ENCODE measurements around the gene CES5A.

Gene CES5A

DNA sequence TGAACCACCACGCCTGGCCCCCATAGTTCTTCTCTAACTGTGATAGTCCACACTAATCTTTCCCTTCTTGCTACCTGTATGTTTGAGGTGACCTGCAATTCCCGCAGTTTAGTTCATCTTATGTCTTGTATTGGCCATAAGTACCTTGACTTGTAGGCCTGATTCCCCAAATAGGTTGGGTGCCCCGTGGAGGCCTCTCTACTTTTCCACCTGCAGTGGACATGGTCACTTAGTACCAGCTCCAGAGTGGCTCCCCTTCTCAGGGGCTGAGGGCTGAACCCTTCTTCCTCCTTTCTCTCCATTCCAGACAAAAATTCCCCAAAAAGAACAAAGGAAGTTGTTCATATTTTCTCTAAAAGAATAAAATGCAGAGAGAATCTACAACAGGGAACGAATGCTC, 33.5 kb upstream of the CES5A start:
- Histone ChIP-seq H3K36me3 (ENCODE audit: control insufficient read depth, insufficient read depth, low read length) (no peaks in the 10 kb centered on the region), H3K27ac (ENCODE audit: low read depth, low read length) (no peak overlapping the region), H3K4me3 (ENCODE audit: low read depth, low read length) (no peak overlapping the region), H3K4me1 (ENCODE audit: control insufficient read depth, insufficient read depth, low read length) (no peaks in the 10 kb centered on the region), H3K9ac (ENCODE audit: low read length) (no peak overlapping the region), H3K27me3 (ENCODE audit: control insufficient read depth, insufficient read depth, low read length) (no peaks in the 10 kb centered on the region; the same call in 1 of the 2 replicates), H3K9me3 (ENCODE audit: control insufficient read depth, insufficient read depth, low read depth, low read length) (0 out of 2 replicates have a peak, but pooled peaks cover 5% of the 10 kb centered on the region)

DNA sequence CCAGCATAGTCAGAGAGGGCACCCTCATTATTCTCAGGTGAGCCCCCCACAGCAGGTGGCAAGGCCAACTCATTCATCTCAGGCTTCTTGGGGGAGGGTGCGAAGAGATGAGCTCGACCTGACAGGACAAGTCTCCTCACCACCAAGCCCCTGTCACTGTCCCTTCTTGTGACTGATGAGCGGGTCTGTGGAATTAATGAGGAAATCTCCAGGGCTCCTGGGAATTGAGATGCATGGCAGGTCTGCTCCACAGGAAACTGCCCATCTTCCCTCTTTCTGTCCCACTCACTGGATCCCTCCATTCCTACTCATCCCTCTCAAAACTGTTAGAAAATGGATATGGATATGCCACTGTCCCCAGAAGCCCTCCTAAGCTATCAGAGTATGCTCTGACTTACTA, 32.5 kb upstream of the CES5A start:
- Histone ChIP-seq H3K27ac (ENCODE audit: low read depth, low read length) (no peak overlapping the region), H3K9me3 (ENCODE audit: control insufficient read depth, insufficient read depth, low read depth, low read length) (0 out of 2 replicates have a peak, but pooled peaks cover 5% of the 10 kb centered on the region), H3K9ac (ENCODE audit: low read length) (no peak overlapping the region), H3K27me3 (ENCODE audit: control insufficient read depth, insufficient read depth, low read length) (no peaks in the 10 kb centered on the region; the same call in 1 of the 2 replicates), H3K4me1 (ENCODE audit: control insufficient read depth, insufficient read depth, low read length) (no peaks in the 10 kb centered on the region), H3K4me3 (ENCODE audit: low read depth, low read length) (no peak overlapping the region), H3K36me3 (ENCODE audit: control insufficient read depth, insufficient read depth, low read length) (no peaks in the 10 kb centered on the region)

DNA sequence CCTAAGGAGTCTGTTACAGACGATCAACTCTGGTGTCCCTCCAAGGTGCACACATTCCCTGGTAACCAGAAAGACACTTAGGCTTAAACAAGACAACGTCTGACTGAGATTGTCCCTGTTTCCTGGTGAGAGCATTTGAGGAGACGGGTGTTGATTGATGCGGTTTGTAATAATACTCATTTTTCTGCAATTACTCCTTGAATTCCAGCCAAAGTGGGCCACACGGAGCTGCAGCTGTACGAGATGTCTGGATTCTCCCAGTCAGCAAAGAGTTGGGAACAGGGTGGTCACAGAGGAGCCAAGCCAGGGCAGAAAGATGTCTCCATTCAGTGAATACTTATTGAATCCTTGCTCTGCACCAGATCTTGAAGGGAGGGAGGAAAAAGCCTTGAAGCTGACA, 30.9 kb upstream of the CES5A start:
- H3K4me1 ChIP-seq (ENCODE audit: control insufficient read depth, insufficient read depth, low read length) = no peaks in the 10 kb centered on the region
- H3K27me3 ChIP-seq (ENCODE audit: control insufficient read depth, insufficient read depth, low read length) = no peaks in the 10 kb centered on the region; the same call in 1 of the 2 replicates
- H3K4me3 ChIP-seq (ENCODE audit: low read depth, low read length) = no peak overlapping the region
- no peaks in the 10 kb centered on the region for H3K36me3 ChIP-seq (ENCODE audit: control insufficient read depth, insufficient read depth, low read length)
- no peak overlapping the region for H3K27ac ChIP-seq (ENCODE audit: low read depth, low read length)
- 0 out of 2 replicates have a peak, but pooled peaks cover 5% of the 10 kb centered on the region for H3K9me3 ChIP-seq (ENCODE audit: control insufficient read depth, insufficient read depth, low read depth, low read length)
- H3K9ac ChIP-seq (ENCODE audit: low read length) = no peak overlapping the region

GRCh38 chr16:55905651-55906050, 30.5 kb upstream of the CES5A start:
- H3K9ac ChIP-seq (ENCODE audit: low read length) = no peak overlapping the region
- 0 out of 2 replicates have a peak, but pooled peaks cover 5% of the 10 kb centered on the region for H3K9me3 ChIP-seq (ENCODE audit: control insufficient read depth, insufficient read depth, low read depth, low read length)
- no peak overlapping the region for H3K4me3 ChIP-seq (ENCODE audit: low read depth, low read length)
- no peaks in the 10 kb centered on the region for H3K36me3 ChIP-seq (ENCODE audit: control insufficient read depth, insufficient read depth, low read length)
- H3K27me3 ChIP-seq (ENCODE audit: control insufficient read depth, insufficient read depth, low read length) = no peaks in the 10 kb centered on the region; the same call in 1 of the 2 replicates
- no peak overlapping the region for H3K27ac ChIP-seq (ENCODE audit: low read depth, low read length)
- no peaks in the 10 kb centered on the region for H3K4me1 ChIP-seq (ENCODE audit: control insufficient read depth, insufficient read depth, low read length)

GRCh38 chr16:55901566-55902217, 26.5 kb upstream of the CES5A start:
- H3K9me3 ChIP-seq (ENCODE audit: control insufficient read depth, insufficient read depth, low read depth, low read length) = peaks cover 14% of the 10 kb centered on the region
- H3K27me3 ChIP-seq (ENCODE audit: control insufficient read depth, insufficient read depth, low read length) = no peaks in the 10 kb centered on the region
- no peaks in the 10 kb centered on the region for H3K36me3 ChIP-seq (ENCODE audit: control insufficient read depth, insufficient read depth, low read length)
- no peak overlapping the region for H3K27ac ChIP-seq (ENCODE audit: low read depth, low read length)
- H3K9ac ChIP-seq (ENCODE audit: low read length) = no peak overlapping the region
- no peak overlapping the region for H3K4me3 ChIP-seq (ENCODE audit: low read depth, low read length)
- no peaks in the 10 kb centered on the region for H3K4me1 ChIP-seq (ENCODE audit: control insufficient read depth, insufficient read depth, low read length)

DNA sequence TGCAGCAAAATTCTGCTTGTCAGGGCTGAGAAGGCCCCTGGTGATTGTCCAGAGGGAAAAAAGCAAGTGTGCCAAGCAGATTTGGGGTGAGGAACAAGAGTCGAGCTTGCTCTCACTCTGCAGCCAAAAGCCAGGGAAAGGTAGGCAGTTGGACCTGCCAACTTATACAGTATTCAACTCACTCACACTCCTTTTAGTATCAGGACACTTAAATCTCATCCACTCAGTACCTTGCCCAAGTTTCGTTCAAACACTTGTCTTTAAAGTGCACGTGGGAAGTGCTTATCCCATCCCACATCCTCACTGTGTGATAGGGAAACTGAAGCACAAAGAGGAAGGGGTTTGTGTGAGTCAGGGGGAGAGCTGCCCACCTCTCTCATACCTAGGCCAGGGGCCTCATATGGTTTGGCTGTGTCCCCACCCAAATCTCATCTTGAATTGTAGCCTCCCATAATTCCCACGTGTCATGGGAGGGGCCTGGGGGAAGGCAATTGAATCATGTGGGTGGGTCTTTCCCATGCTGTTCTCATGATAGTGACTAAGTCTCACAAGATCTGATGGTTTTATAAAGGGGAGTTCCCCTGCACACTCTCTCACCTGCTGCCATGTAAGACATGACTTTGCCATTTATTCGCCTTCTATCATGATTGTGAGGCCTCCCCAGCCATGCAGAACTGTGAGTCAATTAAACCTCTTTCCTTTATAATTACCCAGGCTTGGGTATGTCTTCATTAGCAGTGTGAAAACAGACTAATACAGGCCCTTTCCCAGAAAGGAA, 25.6 kb upstream of the CES5A start:
- H3K4me1 ChIP-seq (ENCODE audit: control insufficient read depth, insufficient read depth, low read length) = no peaks in the 10 kb centered on the region
- H3K27me3 ChIP-seq (ENCODE audit: control insufficient read depth, insufficient read depth, low read length) = no peaks in the 10 kb centered on the region
- H3K27ac ChIP-seq (ENCODE audit: low read depth, low read length) = no peak overlapping the region
- H3K9ac ChIP-seq (ENCODE audit: low read length) = no peak overlapping the region
- H3K9me3 ChIP-seq (ENCODE audit: control insufficient read depth, insufficient read depth, low read depth, low read length) = peaks cover 19% of the 10 kb centered on the region
- no peaks in the 10 kb centered on the region for H3K36me3 ChIP-seq (ENCODE audit: control insufficient read depth, insufficient read depth, low read length)
- H3K4me3 ChIP-seq (ENCODE audit: low read depth, low read length) = no peak overlapping the region

GRCh38 chr16:55899857-55900256, 24.7 kb upstream of the CES5A start:
- Histone ChIP-seq H3K9me3 (ENCODE audit: control insufficient read depth, insufficient read depth, low read depth, low read length) (peaks cover 24% of the 10 kb centered on the region), H3K27me3 (ENCODE audit: control insufficient read depth, insufficient read depth, low read length) (no peaks in the 10 kb centered on the region), H3K36me3 (ENCODE audit: control insufficient read depth, insufficient read depth, low read length) (no peaks in the 10 kb centered on the region), H3K4me1 (ENCODE audit: control insufficient read depth, insufficient read depth, low read length) (no peaks in the 10 kb centered on the region), H3K4me3 (ENCODE audit: low read depth, low read length) (no peak overlapping the region), H3K27ac (ENCODE audit: low read depth, low read length) (no peak overlapping the region), H3K9ac (ENCODE audit: low read length) (no peak overlapping the region)

GRCh38 chr16:55898592-55898991, 23.4 kb upstream of the CES5A start:
- Histone ChIP-seq H3K9me3 (ENCODE audit: control insufficient read depth, insufficient read depth, low read depth, low read length) (peaks cover 24% of the 10 kb centered on the region), H3K9ac (ENCODE audit: low read length) (no peak overlapping the region), H3K27ac (ENCODE audit: low read depth, low read length) (no peak overlapping the region)

DNA sequence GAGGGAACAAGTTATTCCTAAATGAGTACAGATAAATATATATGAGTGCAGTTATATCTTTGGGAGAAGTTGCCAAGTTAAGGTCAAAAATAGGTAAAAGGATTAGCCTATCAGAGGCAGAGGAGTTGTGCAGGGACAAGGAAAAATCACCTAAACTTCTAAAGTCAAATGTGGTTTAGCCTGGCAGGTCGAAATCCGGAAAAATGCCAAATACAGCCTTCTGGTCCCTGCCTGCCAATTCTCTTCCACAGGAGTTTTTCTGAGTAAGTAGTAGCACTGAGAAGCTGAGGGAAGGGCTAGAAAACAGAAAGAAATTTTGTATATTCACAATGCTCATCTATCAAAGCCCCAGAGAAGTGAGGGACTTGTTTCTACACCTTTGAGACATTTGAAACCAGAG, 17.6 kb upstream of the CES5A start:
- Histone ChIP-seq H3K4me1 (ENCODE audit: control insufficient read depth, insufficient read depth, low read length) (no peaks in the 10 kb centered on the region), H3K9ac (ENCODE audit: low read length) (no peak overlapping the region), H3K27me3 (ENCODE audit: control insufficient read depth, insufficient read depth, low read length) (no peaks in the 10 kb centered on the region), H3K9me3 (ENCODE audit: control insufficient read depth, insufficient read depth, low read depth, low read length) (peaks cover 46% of the 10 kb centered on the region), H3K27ac (ENCODE audit: low read depth, low read length) (no peak overlapping the region), H3K36me3 (ENCODE audit: control insufficient read depth, insufficient read depth, low read length) (no peaks in the 10 kb centered on the region), H3K4me3 (ENCODE audit: low read depth, low read length) (no peak overlapping the region)

More at GRCh38 chr16:55898592-55898991, 23.4 kb upstream of the CES5A start:
- H3K4me3 ChIP-seq (ENCODE audit: low read depth, low read length) = no peak overlapping the region
- H3K4me1 ChIP-seq (ENCODE audit: control insufficient read depth, insufficient read depth, low read length) = no peaks in the 10 kb centered on the region
- no peaks in the 10 kb centered on the region for H3K36me3 ChIP-seq (ENCODE audit: control insufficient read depth, insufficient read depth, low read length)
- no peaks in the 10 kb centered on the region for H3K27me3 ChIP-seq (ENCODE audit: control insufficient read depth, insufficient read depth, low read length)

DNA sequence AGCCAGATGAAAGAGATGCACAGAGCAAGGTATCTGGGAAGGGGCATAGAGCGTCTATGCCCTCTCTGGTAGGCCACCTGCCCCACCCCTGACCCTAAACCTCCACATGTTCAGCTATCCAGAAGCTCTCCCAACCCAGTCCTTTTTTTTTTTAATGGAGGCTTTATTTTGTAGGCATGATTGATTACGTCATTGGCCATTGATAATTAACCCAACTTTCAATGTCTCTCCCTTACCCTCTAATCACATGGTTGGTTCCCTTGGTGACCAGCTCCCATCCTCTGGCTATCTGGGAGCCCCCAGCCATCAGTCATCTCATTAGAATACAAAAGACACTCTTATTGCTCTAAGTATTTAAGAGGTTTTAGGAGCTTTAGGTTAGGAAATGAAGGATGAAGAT, 14.3 kb upstream of the CES5A start:
- Histone ChIP-seq H3K4me1 (ENCODE audit: control insufficient read depth, insufficient read depth, low read length) (no peaks in the 10 kb centered on the region), H3K27ac (ENCODE audit: low read depth, low read length) (no peak overlapping the region), H3K9ac (ENCODE audit: low read length) (no peak overlapping the region), H3K36me3 (ENCODE audit: control insufficient read depth, insufficient read depth, low read length) (no peaks in the 10 kb centered on the region), H3K27me3 (ENCODE audit: control insufficient read depth, insufficient read depth, low read length) (no peaks in the 10 kb centered on the region), H3K9me3 (ENCODE audit: control insufficient read depth, insufficient read depth, low read depth, low read length) (peaks cover 23% of the 10 kb centered on the region), H3K4me3 (ENCODE audit: low read depth, low read length) (no peak overlapping the region)

- Histone ChIP-seq H3K4me3 (ENCODE audit: low read depth, low read length) (no peak overlapping the region), H3K27ac (ENCODE audit: low read depth, low read length) (no peak overlapping the region), H3K9me3 (ENCODE audit: control insufficient read depth, insufficient read depth, low read depth, low read length) (peaks cover 23% of the 10 kb centered on the region), H3K36me3 (ENCODE audit: control insufficient read depth, insufficient read depth, low read length) (no peaks in the 10 kb centered on the region), H3K9ac (ENCODE audit: low read length) (no peak overlapping the region), H3K4me1 (ENCODE audit: control insufficient read depth, insufficient read depth, low read length) (no peaks in the 10 kb centered on the region), H3K27me3 (ENCODE audit: control insufficient read depth, insufficient read depth, low read length) (no peaks in the 10 kb centered on the region)
These were observed 13.4 kb upstream of the CES5A start for GRCh38 chr16:55888546-55888945.

Measured in HUES6 (cell line).